Measurements from ENCODE around the gene PRDM16. TPM values are rescaled to one million over a fixed set of nuclear protein-coding genes. Genes with fewer than 3 reads are reported as not detected.

Gene PRDM16
- polyA plus RNA-seq, 1 donor (not counting 4 experiments of a cell fraction or from before 2014, with no cell fraction given): 0.05 TPM

DNA sequence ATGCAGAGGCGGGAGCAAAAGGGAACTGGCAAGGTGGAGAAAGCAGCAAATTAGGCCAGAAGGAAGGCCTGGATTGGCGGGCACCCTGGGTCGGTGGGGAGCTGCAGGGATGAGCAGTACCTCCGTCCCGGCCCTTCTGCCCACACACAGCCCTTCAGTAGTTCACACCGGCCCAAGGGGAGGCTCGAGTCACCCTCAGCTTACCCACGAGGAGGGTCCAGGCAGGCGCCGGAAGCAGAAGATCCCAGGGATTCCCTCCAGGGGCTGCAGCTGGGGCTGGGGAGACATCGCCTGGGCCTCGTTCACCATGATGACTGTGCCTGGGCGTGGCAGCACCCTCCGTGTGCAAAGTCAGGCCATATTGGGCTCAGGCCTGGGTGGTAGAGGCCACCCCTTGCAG lies 190.0 kb downstream of the PRDM16 start:
- H3K9me1 ChIP-seq (ENCODE audit: control insufficient read depth, extremely low read depth, insufficient read depth, low read length): no peaks in the 10 kb centered on the region
- H3K27ac ChIP-seq (ENCODE audit: control insufficient read depth, insufficient read depth, low read length): no peak overlapping the region
- H3K4me3 ChIP-seq (ENCODE audit: control insufficient read depth in 2 of 3, extremely low read depth in 1 of 3, insufficient read depth in 2 of 3, low read depth in 1 of 3, low read length in 3 of 3): no peak overlapping the region
- no peaks in the 10 kb centered on the region for H3K27me3 ChIP-seq (ENCODE audit: control insufficient read depth, extremely low read depth, insufficient read depth, low read length)
- dilution Hi-C loops (cut with MboI; ENCODE audit: extremely low pct_ligation_motif_present, low sequenced_read_pairs): no loop called here
- H3K9ac ChIP-seq (ENCODE audit: control insufficient read depth, extremely low read depth, insufficient read depth, low read length): no peak overlapping the region
- H3K79me2 ChIP-seq (ENCODE audit: control insufficient read depth, insufficient read depth, low read length): no peaks in the 10 kb centered on the region
- no peaks in the 10 kb centered on the region for H3K4me1 ChIP-seq (ENCODE audit: control insufficient read depth, extremely low read depth, insufficient read depth, low read length)
- H4K20me1 ChIP-seq (ENCODE audit: control insufficient read depth, extremely low read depth, insufficient read depth, low read length): no peaks in the 10 kb centered on the region
- TF ChIP-seq EZH2 (IDR thresholded peaks at IDR 0.05; ENCODE audit: low read length): no peak
- TF ChIP-seq, protein P1, sequence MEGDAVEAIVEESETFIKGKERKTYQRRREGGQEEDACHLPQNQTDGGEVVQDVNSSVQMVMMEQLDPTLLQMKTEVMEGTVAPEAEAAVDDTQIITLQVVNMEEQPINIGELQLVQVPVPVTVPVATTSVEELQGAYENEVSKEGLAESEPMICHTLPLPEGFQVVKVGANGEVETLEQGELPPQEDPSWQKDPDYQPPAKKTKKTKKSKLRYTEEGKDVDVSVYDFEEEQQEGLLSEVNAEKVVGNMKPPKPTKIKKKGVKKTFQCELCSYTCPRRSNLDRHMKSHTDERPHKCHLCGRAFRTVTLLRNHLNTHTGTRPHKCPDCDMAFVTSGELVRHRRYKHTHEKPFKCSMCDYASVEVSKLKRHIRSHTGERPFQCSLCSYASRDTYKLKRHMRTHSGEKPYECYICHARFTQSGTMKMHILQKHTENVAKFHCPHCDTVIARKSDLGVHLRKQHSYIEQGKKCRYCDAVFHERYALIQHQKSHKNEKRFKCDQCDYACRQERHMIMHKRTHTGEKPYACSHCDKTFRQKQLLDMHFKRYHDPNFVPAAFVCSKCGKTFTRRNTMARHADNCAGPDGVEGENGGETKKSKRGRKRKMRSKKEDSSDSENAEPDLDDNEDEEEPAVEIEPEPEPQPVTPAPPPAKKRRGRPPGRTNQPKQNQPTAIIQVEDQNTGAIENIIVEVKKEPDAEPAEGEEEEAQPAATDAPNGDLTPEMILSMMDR (optimal IDR thresholded peaks at IDR 0.05 in 1 of 3, IDR thresholded peaks at IDR 0.05 in 1 of 3, conservative IDR thresholded peaks at IDR 0.05 in 1 of 3; ENCODE audit: extremely low read depth in 1 of 3, insufficient read depth in 2 of 3, low read length in 3 of 3): no peak
- H2AFZ ChIP-seq (ENCODE audit: control insufficient read depth, low read length): no peak overlapping the region
- H3K4me2 ChIP-seq (ENCODE audit: control insufficient read depth, extremely low read depth, insufficient read depth, low read depth, low read length): no peak overlapping the region
- DNase-seq (ENCODE audit: low read depth, low spot score) (no peak), FAIRE-seq (no peak)
- no peaks in the 10 kb centered on the region for H3K36me3 ChIP-seq (ENCODE audit: control insufficient read depth in 2 of 2, extremely low read depth in 1 of 2, insufficient read depth in 2 of 2, low read length in 2 of 2)
- peaks cover 13% of the 10 kb centered on the region for H3K9me3 ChIP-seq (ENCODE audit: control insufficient read depth, low read depth, low read length)

DNA sequence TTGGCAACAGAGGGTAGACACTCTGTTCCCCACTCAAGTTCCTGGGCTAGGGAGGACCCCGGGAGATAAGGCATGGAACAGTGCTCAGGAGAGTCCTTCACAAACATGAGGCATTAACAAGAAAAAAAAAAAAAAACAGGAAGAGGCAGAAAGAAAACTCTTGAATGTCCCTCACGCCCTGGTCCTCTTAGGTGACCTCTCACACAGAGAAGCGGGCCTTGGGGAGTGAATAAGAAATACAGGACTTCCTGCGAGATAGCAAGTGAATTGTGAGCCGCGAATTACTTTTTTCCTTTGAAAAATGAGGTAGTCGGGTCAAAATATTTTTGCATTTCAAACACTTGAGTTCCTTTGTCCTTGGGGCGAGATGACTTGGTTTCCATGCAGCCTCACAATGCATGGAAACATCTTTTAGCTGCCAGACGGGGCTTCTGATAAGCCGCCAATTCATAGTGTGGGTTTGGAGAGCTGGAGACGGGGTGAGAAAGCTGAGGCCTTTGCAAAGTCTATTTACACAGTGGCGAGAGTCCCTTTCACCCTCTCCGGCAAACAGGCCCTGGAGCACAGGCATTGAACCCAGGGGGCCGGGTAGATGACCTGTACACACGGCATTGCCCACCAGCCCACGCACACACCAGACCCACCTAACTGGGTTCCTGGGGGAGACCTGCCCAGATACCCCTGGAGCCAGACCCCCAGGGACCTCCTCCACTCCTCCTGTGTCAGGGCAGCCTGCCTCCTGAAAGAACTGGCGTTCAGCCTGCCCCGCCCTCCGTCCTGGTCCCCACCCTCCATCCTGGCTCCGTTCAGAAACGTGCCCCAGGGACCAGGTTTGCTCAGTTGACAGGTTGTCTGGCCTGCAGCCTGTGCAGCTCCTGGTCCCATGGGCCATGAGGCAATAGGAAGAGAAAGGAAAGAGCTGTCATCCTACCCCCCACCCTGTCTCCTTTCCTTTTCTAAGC lies 192.3 kb downstream of the PRDM16 start:
- dilution Hi-C loops (cut with MboI; ENCODE audit: extremely low pct_ligation_motif_present, low sequenced_read_pairs): no loop called here
- DNase-seq (ENCODE audit: low read depth, low spot score): no peak
- H4K20me1 ChIP-seq (ENCODE audit: control insufficient read depth, extremely low read depth, insufficient read depth, low read length): no peaks in the 10 kb centered on the region
- no peak overlapping the region for H2AFZ ChIP-seq (ENCODE audit: control insufficient read depth, low read length)
- no peaks in the 10 kb centered on the region for H3K27me3 ChIP-seq (ENCODE audit: control insufficient read depth, extremely low read depth, insufficient read depth, low read length)
- peaks cover 13% of the 10 kb centered on the region for H3K9me3 ChIP-seq (ENCODE audit: control insufficient read depth, low read depth, low read length)
- no peak for FAIRE-seq
- H3K4me3 ChIP-seq (ENCODE audit: control insufficient read depth in 2 of 3, extremely low read depth in 1 of 3, insufficient read depth in 2 of 3, low read depth in 1 of 3, low read length in 3 of 3): no peak overlapping the region
- H3K4me2 ChIP-seq (ENCODE audit: control insufficient read depth, extremely low read depth, insufficient read depth, low read depth, low read length): no peak overlapping the region
- no peaks in the 10 kb centered on the region for H3K79me2 ChIP-seq (ENCODE audit: control insufficient read depth, insufficient read depth, low read length)
- no peak overlapping the region for H3K9ac ChIP-seq (ENCODE audit: control insufficient read depth, extremely low read depth, insufficient read depth, low read length)
- no peak overlapping the region for H3K27ac ChIP-seq (ENCODE audit: control insufficient read depth, insufficient read depth, low read length)
- H3K9me1 ChIP-seq (ENCODE audit: control insufficient read depth, extremely low read depth, insufficient read depth, low read length): no peaks in the 10 kb centered on the region
- H3K4me1 ChIP-seq (ENCODE audit: control insufficient read depth, extremely low read depth, insufficient read depth, low read length): no peaks in the 10 kb centered on the region
- TF ChIP-seq EZH2 (IDR thresholded peaks at IDR 0.05; ENCODE audit: low read length): no peak
- TF ChIP-seq, protein P1 (optimal IDR thresholded peaks at IDR 0.05 in 1 of 3, IDR thresholded peaks at IDR 0.05 in 1 of 3, conservative IDR thresholded peaks at IDR 0.05 in 1 of 3; ENCODE audit: extremely low read depth in 1 of 3, insufficient read depth in 2 of 3, low read length in 3 of 3): no peak
- no peaks in the 10 kb centered on the region for H3K36me3 ChIP-seq (ENCODE audit: control insufficient read depth in 2 of 2, extremely low read depth in 1 of 2, insufficient read depth in 2 of 2, low read length in 2 of 2)
